PC-9 (cell line): ENCODE results near the gene CRELD2. TPM values are rescaled to one million over a fixed set of nuclear protein-coding genes. Genes with fewer than 3 reads are reported as not detected.

Source experiments
- BruUV-seq: library from RNA; stranded (reverse); fragments of 400-500 nt; replicated peaks from 2 replicates; lab custom pipeline; 2021; lab: Mats Ljungman, UMichigan
- CTCF ChIA-PET: fragments of 300-600 bp; sonication (Branson Sonifier 250); formaldehyde crosslinking; loops from one replicate; lab custom pipeline; 2022; ENCODE audit warnings: antibody characterized with exemption; lab: Charles Lee
- POLR2A ChIA-PET: fragments of 300-600 bp; sonication (Branson Sonifier 250); formaldehyde crosslinking; loops from one replicate; lab custom pipeline; 2022; ENCODE audit warnings: antibody characterized with exemption; ENCODE audit not compliant: unreplicated experiment; lab: Charles Lee
- DNase-seq, 2 experiments: peaks; one replicate each; pipeline versions ENCODE4 v3.0.0 to v3.0.0-alpha.2; 2015 to 2022; ENCODE audit warnings: mixed read lengths in 1 of 2
- H2AFZ ChIP-seq: fragments of 200-600 bp; sonication (generic); 2 replicates; pipeline ENCODE4 v1.8.1; 2017; ENCODE audit warnings: antibody characterized with exemption
- H3F3A ChIP-seq: fragments of 200-600 bp; sonication (generic); 2 replicates; pipeline ENCODE4 v1.8.1; 2017; ENCODE audit warnings: antibody characterized with exemption, mild to moderate bottlenecking, low read depth; ENCODE audit not compliant: insufficient read depth
- H3K27ac ChIP-seq: fragments of 200-600 bp; sonication (generic); 2 replicates; pipeline ENCODE4 v1.6.1; 2016; ENCODE audit warnings: mixed run types
- H3K27me3 ChIP-seq: fragments of 200-600 bp; sonication (generic); 2 replicates; pipeline ENCODE4 v1.6.1; 2016; ENCODE audit warnings: low read depth, mixed run types; ENCODE audit not compliant: insufficient read depth
- H3K36me3 ChIP-seq: fragments of 200-600 bp; sonication (generic); 2 replicates; pipeline ENCODE4 v1.6.1; 2016; ENCODE audit warnings: low read depth, mixed run types
- H3K4me1 ChIP-seq: fragments of 200-600 bp; sonication (generic); replicated peaks from 2 replicates; pipeline ENCODE4 v1.6.1; 2016; ENCODE audit warnings: mixed run types; ENCODE audit not compliant: insufficient read depth
- H3K4me2 ChIP-seq: fragments of 200-600 bp; sonication (generic); 2 replicates; pipeline ENCODE4 v1.6.1; 2017; ENCODE audit warnings: mixed run types
- H3K4me3 ChIP-seq: fragments of 200-600 bp; sonication (generic); 2 replicates; pipeline ENCODE4 v1.6.1; 2016; ENCODE audit warnings: mixed run types
- H3K79me2 ChIP-seq: fragments of 200-600 bp; sonication (generic); 2 replicates; pipeline ENCODE4 v1.6.1; 2017; ENCODE audit warnings: low read depth, mixed run types
- H3K9me2 ChIP-seq: fragments of 200-600 bp; sonication (generic); 2 replicates; pipeline ENCODE4 v1.8.1; 2017; ENCODE audit warnings: mild to moderate bottlenecking; ENCODE audit not compliant: insufficient read depth
- H3K9me3 ChIP-seq: fragments of 200-600 bp; sonication (generic); 2 replicates; pipeline ENCODE4 v1.8.1; 2016; ENCODE audit warnings: low read depth; ENCODE audit not compliant: insufficient read depth
- H4K20me1 ChIP-seq: fragments of 200-600 bp; sonication (generic); 2 replicates; pipeline ENCODE4 v1.8.1; 2017; ENCODE audit not compliant: insufficient read depth
- EZH2 ChIP-seq: fragments of 200-600 bp; sonication (generic); IDR thresholded peaks from 2 replicates; pipeline ENCODE4 v1.8.0; 2017; ENCODE audit warnings: antibody characterized with exemption, low read depth
- intact Hi-C: fragments of 100-400 bp; cut with micrococcal nuclease; formaldehyde crosslinking; loops from one replicate; pipeline ENCODE4 v1.10.0; 2022; ENCODE audit not compliant: unreplicated experiment
- total RNA-seq: library from RNA; stranded (reverse); gene quantifications from 2 replicates; pipeline ENCODE4 v1.2.3, GENCODE V29; 2021
- TF ChIP-seq, protein P1 (sequence below): fragments of 200-600 bp; sonication (generic); conservative IDR thresholded peaks from 2 replicates; pipeline ENCODE4 v1.6.1; 2017; ENCODE audit warnings: mixed run types, antibody characterized with exemption, mild to moderate bottlenecking, moderate library complexity

Gene CRELD2
- total RNA-seq, 1 experiment from 2014 or later: 30.7 TPM

DNA sequence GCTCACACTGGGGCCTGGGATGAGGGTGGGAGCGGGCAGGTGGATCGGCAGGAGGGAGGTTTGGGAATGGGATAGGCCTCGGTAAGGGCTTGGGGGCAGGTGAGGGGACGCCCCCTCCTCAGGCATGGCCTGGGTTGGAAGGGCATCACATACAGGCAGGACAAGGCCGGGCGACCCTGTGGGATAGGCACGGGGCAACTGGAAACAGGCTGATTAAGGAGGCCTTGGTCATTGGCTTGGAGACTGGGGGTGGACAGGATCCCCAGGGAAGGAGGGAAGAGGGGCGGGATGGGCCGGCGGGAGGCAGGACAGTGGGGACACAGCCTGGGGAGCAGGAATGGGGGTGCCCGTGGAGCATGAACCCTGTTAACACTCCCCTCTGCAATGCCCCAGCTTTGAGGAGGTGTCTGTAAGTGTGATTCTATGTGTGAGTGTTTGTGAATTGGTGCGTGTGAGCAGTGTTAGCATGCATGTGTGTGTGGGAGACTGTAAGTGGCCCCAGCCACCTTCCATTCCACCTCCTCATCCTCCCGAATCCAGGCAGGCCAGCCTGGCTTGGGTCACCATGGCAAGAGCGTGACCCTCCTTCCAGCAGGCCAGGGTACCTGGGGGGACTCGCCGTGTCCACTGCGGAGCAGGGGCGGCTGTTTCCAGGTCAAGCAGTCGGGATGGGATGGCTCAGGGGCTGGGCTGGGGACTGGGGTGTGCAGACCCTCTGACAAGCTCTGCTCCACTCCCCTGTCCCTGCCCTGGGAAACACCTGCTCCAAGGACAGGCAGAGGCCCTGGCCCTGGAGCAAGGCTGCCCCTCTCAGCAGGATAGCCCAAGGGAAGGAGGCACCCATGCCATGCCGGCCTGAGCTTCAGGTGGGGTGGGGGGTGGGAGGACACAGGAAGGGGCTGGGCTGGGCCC, 38.7 kb downstream of the CRELD2 start:
- no peak overlapping the region for H3K4me3 ChIP-seq
- ChIA-PET CTCF (no interaction called here), POLR2A (interaction anchor here (0.6 kb wide), 1 partner anchor 38 kb away, joined by 4 read pairs; the partner anchor contains the start of gene CRELD2)
- no peak overlapping the region for H3K4me2 ChIP-seq
- H4K20me1 ChIP-seq: peaks cover 6% of the 10 kb centered on the region
- no peaks in the 10 kb centered on the region for H3K9me3 ChIP-seq
- H3K79me2 ChIP-seq: peaks cover 19% of the 10 kb centered on the region
- intact Hi-C loops: no loop called here
- H3F3A ChIP-seq: peaks cover 23% of the 10 kb centered on the region
- peaks cover 25% of the 10 kb centered on the region for H3K4me1 ChIP-seq
- DNase-seq: no peak
- peaks cover 6% of the 10 kb centered on the region for H3K36me3 ChIP-seq
- no peak overlapping the region for H3K27ac ChIP-seq
- H2AFZ ChIP-seq: no peak overlapping the region
- no TSS peak for BruUV-seq
- H3K9me2 ChIP-seq: no peaks in the 10 kb centered on the region
- H3K27me3 ChIP-seq: no peaks in the 10 kb centered on the region
- no peak for TF ChIP-seq EZH2
- TF ChIP-seq, protein P1, sequence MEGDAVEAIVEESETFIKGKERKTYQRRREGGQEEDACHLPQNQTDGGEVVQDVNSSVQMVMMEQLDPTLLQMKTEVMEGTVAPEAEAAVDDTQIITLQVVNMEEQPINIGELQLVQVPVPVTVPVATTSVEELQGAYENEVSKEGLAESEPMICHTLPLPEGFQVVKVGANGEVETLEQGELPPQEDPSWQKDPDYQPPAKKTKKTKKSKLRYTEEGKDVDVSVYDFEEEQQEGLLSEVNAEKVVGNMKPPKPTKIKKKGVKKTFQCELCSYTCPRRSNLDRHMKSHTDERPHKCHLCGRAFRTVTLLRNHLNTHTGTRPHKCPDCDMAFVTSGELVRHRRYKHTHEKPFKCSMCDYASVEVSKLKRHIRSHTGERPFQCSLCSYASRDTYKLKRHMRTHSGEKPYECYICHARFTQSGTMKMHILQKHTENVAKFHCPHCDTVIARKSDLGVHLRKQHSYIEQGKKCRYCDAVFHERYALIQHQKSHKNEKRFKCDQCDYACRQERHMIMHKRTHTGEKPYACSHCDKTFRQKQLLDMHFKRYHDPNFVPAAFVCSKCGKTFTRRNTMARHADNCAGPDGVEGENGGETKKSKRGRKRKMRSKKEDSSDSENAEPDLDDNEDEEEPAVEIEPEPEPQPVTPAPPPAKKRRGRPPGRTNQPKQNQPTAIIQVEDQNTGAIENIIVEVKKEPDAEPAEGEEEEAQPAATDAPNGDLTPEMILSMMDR: no peak

DNA sequence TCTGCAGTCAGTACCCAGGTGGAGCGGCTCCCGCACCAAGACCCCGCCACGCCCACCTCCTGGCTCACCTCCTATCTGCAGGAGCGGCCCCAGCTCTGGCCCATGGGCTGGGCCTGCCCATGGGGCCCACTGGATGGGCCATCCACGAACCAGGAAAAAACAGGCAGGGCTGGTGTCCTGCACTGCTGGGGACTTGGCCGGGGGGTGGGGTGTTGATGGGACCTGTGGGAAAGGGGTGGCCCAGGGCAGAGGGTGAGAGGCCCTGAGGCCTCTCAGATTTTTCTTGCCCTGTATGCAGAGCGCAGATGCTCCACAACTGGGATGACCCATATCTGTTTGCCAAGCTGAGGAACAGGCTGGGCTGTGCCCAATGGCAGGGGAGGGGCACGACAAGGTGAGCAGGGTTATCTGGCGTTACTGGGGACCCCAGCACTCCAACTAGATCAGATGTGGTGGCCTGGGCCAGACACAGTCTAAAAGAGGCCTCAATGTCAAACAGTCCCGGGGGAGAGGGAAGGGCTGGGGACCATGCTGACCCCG, 39.5 kb downstream of the CRELD2 start:
- DNase-seq: no peak
- no peaks in the 10 kb centered on the region for H3K9me2 ChIP-seq
- H3K27ac ChIP-seq: no peak overlapping the region
- H3K4me3 ChIP-seq: no peak overlapping the region
- peaks cover 22% of the 10 kb centered on the region for H3K4me1 ChIP-seq
- CTCF ChIA-PET: no interaction called here
- H3K9me3 ChIP-seq: no peaks in the 10 kb centered on the region
- peaks cover 11% of the 10 kb centered on the region for H4K20me1 ChIP-seq
- H3K27me3 ChIP-seq: no peaks in the 10 kb centered on the region
- TF ChIP-seq, protein P1: no peak
- TF ChIP-seq EZH2: no peak
- no TSS peak for BruUV-seq
- POLR2A ChIA-PET: interaction anchor here (0.5 to 0.6 kb wide), 2 partner anchors 39 to 283 kb away, joined by 3 to 4 read pairs; partner anchors contain the start of gene CRELD2
- peaks cover 25% of the 10 kb centered on the region for H3K79me2 ChIP-seq
- no peak overlapping the region for H3K4me2 ChIP-seq
- H2AFZ ChIP-seq: no peak overlapping the region
- H3F3A ChIP-seq: peaks cover 24% of the 10 kb centered on the region
- intact Hi-C loops: no loop called here
- H3K36me3 ChIP-seq: peaks cover 10% of the 10 kb centered on the region

DNA sequence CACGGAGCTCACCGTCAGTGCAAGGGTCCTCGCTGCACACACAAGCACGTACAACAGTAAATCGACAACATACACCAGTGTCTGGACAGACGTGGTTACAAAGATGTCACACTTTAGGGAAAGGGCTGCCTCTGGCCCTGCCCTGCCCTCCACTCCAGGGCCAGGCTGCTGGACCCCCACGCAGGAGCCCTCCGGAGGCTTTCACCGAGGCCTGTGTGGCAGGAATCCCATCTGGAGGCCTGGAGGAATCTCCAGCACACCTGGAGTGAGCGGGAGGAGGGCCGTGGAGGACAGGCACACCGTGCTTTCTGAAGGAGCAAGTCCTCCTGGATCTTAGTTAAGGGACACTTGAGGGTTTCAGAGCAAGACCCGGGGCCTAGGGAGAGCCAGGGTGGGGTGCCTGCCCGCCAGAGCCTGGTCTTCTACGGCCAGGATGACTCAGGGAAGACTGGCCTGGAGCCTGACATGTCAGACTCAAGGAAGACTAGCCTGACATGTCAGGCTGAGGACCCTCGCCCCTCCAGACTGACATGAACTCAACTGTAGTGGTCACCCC, 40.0 kb downstream of the CRELD2 start:
- intact Hi-C loops: no loop called here
- no peak for DNase-seq
- Histone ChIP-seq H4K20me1 (peaks cover 16% of the 10 kb centered on the region), H3F3A (peaks cover 29% of the 10 kb centered on the region), H3K27ac (no peak overlapping the region), H3K79me2 (peaks cover 31% of the 10 kb centered on the region), H3K9me3 (no peaks in the 10 kb centered on the region), H2AFZ (no peak overlapping the region), H3K4me1 (peaks cover 26% of the 10 kb centered on the region), H3K9me2 (no peaks in the 10 kb centered on the region), H3K27me3 (no peaks in the 10 kb centered on the region), H3K4me3 (no peak overlapping the region), H3K4me2 (no peak overlapping the region), H3K36me3 (peaks cover 16% of the 10 kb centered on the region)
- TF ChIP-seq, protein P1: no peak
- no peak for TF ChIP-seq EZH2
- ChIA-PET POLR2A (interaction anchor here (0.5 kb wide), 1 partner anchor 283 kb away, joined by 3 read pairs; no protein-coding TSS in a partner anchor), CTCF (no interaction called here)
- no TSS peak for BruUV-seq
